ENCODE data around the gene RPP25L. TPM values are rescaled to one million over a fixed set of nuclear protein-coding genes. Genes with fewer than 3 reads are reported as not detected.

Gene RPP25L
- total RNA-seq, 1 donor from 2014 or later: 25.6 TPM

GRCh38 chr9:34563262-34563661 lies 48.6 kb downstream of the RPP25L start:
- peaks cover 0 to 12% (median 9%) of the 10 kb centered on the region in 3 donors for H3K36me3 ChIP-seq (ENCODE audit: control insufficient read depth in 3 of 3, insufficient read depth in 3 of 3, low read length in 3 of 3)
- H3K9me3 ChIP-seq (ENCODE audit: control insufficient read depth in 3 of 3, low read length in 3 of 3): no peaks in the 10 kb centered on the region
- H3K27ac ChIP-seq (ENCODE audit: low read depth, low read length): no peak overlapping the region
- no peak overlapping the region for H3K4me3 ChIP-seq (ENCODE audit: low read length in 3 of 3)
- peaks cover 0 to 8% (median 0%) of the 10 kb centered on the region in 3 donors for H3K27me3 ChIP-seq (ENCODE audit: control insufficient read depth in 3 of 3, insufficient read depth in 3 of 3, low read length in 3 of 3)
- H3K4me1 ChIP-seq (ENCODE audit: control insufficient read depth in 3 of 3, insufficient read depth in 3 of 3, low read length in 3 of 3): peaks cover 42 to 53% (median 51%) of the 10 kb centered on the region in 3 donors
- H3K9ac ChIP-seq (ENCODE audit: low read depth in 1 of 3, low read length in 3 of 3): no peak overlapping the region

GRCh38 chr9:34562135-34562745 lies 49.7 kb downstream of the RPP25L start:
- Histone ChIP-seq H3K9ac (ENCODE audit: low read depth in 1 of 3, low read length in 3 of 3) (no peak overlapping the region), H3K27me3 (ENCODE audit: control insufficient read depth in 3 of 3, insufficient read depth in 3 of 3, low read length in 3 of 3) (peaks cover 0 to 4% (median 4%) of the 10 kb centered on the region in 3 donors)

GRCh38 chr9:34560599-34561214 lies 51.2 kb downstream of the RPP25L start:
- peaks cover 44 to 55% (median 49%) of the 10 kb centered on the region in 3 donors for H3K4me1 ChIP-seq (ENCODE audit: control insufficient read depth in 3 of 3, insufficient read depth in 3 of 3, low read length in 3 of 3)

More at GRCh38 chr9:34562135-34562745, 49.7 kb downstream of the RPP25L start:
- Histone ChIP-seq H3K27ac (ENCODE audit: low read depth, low read length) (peak overlapping the region; percentile 10), H3K4me3 (ENCODE audit: low read length in 3 of 3) (no peak overlapping the region), H3K36me3 (ENCODE audit: control insufficient read depth in 3 of 3, insufficient read depth in 3 of 3, low read length in 3 of 3) (peaks cover 0 to 12% (median 9%) of the 10 kb centered on the region in 3 donors), H3K9me3 (ENCODE audit: control insufficient read depth in 3 of 3, low read length in 3 of 3) (no peaks in the 10 kb centered on the region), H3K4me1 (ENCODE audit: control insufficient read depth in 3 of 3, insufficient read depth in 3 of 3, low read length in 3 of 3) (peaks cover 44 to 53% (median 51%) of the 10 kb centered on the region in 3 donors)

More at GRCh38 chr9:34560599-34561214, 51.2 kb downstream of the RPP25L start:
- Histone ChIP-seq H3K27me3 (ENCODE audit: control insufficient read depth in 3 of 3, insufficient read depth in 3 of 3, low read length in 3 of 3) (peaks cover 0 to 4% (median 2%) of the 10 kb centered on the region in 3 donors), H3K27ac (ENCODE audit: low read depth, low read length) (peak overlapping the region; percentile 88), H3K9ac (ENCODE audit: low read depth in 1 of 3, low read length in 3 of 3) (peak overlapping the region in 2 of 3 donors; percentile 17 to 79), H3K9me3 (ENCODE audit: control insufficient read depth in 3 of 3, low read length in 3 of 3) (no peaks in the 10 kb centered on the region), H3K4me3 (ENCODE audit: low read length in 3 of 3) (peak overlapping the region in 2 of 3 donors; percentile 1 to 22), H3K36me3 (ENCODE audit: control insufficient read depth in 3 of 3, insufficient read depth in 3 of 3, low read length in 3 of 3) (peaks cover 0 to 12% (median 9%) of the 10 kb centered on the region in 3 donors)

Small RNA genes within 50 kb of the gene (small RNA-seq; reads per million reads assigned to genes)
- gene CCL27: not detected

Other genes with a start within 250 kb of the RPP25L start
- 4.2 TPM for gene MYORG, start 235.2 kb downstream of the RPP25L start, total RNA-seq
- gene FAM219A, start 153.5 kb downstream of the RPP25L start, total RNA-seq: 2.6 TPM
- not detected for gene DNAI1, start 153.3 kb downstream of the RPP25L start, total RNA-seq
- 4.2 TPM for gene ENHO, start 89.1 kb downstream of the RPP25L start, total RNA-seq
- gene CNTFR, start 22.4 kb downstream of the RPP25L start, total RNA-seq: 3.1 TPM
- gene DCTN3, start 8.4 kb upstream of the RPP25L start, total RNA-seq: 67.8 TPM
- gene ARID3C, start 17.0 kb upstream of the RPP25L start, total RNA-seq: not detected
- 14.1 TPM for gene SIGMAR1, start 25.7 kb upstream of the RPP25L start, total RNA-seq
- gene GALT, start 34.6 kb upstream of the RPP25L start, total RNA-seq: 23.0 TPM
- gene IL11RA, start 40.1 kb upstream of the RPP25L start, total RNA-seq: 75.7 TPM
- gene CCL27, start 50.6 kb upstream of the RPP25L start, total RNA-seq: not detected
- gene CCL19, start 79.2 kb upstream of the RPP25L start, total RNA-seq: not detected
- 15.7 TPM for gene CCL21, start 98.0 kb upstream of the RPP25L start, total RNA-seq

Data from skeletal muscle tissue (tissue), 5 donors.